Measurements from ENCODE around the gene WASF3.

- no peak for TF ChIP-seq CTCF (conservative IDR thresholded peaks at IDR 0.05)
- TF ChIP-seq ZFX (IDR thresholded peaks at IDR 0.05) = no peak
Measured at GRCh38 chr13:26600343-26600742, 42.9 kb downstream of the WASF3 start.
